RPMI7951 (cell line): ENCODE results near the gene TPK1. TPM values are rescaled to one million over a fixed set of nuclear protein-coding genes. Genes with fewer than 3 reads are reported as not detected.

Experiments
- DNase-seq: peaks from one replicate; pipeline ENCODE4 v3.0.0-alpha.2; 2012; ENCODE audit warnings: low read depth
- total RNA-seq: library from RNA; depleted of rRNA; stranded (reverse); fragments of >200 nt; shearing (Covaris generic); gene quantifications from 2 replicates; pipeline ENCODE4 v1.2.3, GENCODE V29; 2014

TPK1 gene
- total RNA-seq, 1 experiment from 2014 or later, result 2.5 TPM

DNA sequence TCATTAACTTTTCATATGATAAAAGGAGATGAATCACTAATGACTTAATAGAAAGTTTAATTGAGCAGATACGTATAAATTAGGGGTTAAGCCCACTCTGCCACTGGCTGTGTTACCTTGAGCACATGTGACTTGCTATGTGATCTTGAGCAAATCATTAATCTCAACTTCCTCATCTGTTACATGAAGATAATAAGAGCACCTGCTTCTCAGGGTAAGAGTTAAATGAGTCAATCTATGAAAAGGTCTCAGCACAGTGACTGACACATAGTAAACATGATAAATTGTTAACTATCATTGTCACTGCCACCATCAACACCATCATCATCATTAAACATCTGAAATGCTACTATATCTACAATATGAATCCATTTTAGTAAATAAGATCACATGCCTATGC is 110.8 kb downstream of the TPK1 start:
- DNase-seq, result no peak

DNA sequence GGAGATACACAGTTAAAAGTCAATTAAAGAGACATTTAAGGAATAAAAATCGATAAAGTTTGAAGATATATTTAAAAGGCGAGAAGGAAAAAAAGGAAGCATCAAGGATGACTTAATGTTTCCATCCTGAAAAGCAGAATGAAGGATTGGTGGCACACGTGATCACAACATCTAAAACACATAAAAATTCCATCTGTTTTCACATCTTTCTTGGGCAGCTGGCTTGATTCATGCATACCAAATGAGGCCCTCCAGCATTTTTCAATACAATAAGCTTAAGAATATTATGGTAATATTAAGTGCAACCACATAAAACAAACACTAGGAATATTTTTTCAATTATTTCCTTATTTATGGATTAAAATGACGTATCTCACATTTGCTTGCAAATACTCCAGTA is 112.6 kb downstream of the TPK1 start:
- no peak for DNase-seq

DNA sequence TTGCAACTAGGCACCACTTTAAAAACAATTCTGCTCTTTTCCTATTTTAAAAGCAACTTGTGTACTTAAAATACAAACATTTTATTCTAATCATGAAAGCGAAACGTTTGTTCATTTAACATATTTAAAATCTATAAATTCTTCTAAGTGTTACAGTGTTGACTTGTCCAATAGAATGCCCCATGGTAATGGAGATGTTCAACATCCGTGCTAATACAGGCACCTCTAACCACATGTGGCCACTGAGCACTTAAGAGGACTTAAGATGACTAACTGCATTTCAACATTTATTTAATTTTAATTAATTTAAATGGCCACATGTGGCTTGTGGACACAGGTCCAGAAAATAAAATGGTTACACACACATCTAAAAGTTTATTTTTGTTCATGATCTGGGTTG is 115.1 kb downstream of the TPK1 start:
- no peak for DNase-seq

DNA sequence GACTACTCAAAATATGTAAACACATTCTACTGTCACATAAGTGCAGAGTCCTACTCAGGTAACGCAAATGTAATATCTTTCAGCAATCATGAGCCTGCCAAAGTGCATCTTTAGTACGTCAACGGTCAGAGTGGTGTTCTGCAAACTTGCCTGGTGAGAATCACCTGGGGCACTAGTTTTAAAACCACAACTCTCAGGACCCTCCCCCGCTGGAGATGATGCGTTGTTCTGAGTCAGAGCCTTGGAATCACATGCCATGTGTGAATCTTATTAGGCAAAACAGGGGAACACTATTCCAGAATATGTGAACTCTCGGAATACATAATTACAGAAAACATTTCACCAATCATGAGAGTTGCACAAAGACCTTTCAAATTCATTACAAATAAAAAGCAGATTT is 115.7 kb downstream of the TPK1 start:
- peak; percentile 7 for DNase-seq

DNA sequence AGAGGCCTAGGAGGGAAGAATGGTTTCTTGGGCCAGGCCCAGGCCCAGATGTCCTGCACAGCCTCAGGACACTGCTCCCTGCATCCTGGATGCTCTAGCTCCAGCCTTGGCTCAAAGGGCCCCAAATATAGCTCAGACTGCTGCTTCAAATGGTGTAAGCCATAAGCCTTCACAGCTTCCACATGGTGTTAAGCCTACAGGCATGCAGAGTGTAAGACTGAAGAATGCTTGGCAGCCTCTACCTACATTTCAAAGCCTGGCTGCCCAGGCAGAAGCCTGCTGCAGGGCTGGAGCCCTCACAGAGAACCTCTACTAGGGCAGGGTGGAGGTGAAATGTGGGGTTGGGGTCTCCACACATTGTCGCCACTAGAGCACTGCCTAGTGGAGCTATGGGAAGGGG is 118.1 kb downstream of the TPK1 start:
- DNase-seq, result no peak

DNA sequence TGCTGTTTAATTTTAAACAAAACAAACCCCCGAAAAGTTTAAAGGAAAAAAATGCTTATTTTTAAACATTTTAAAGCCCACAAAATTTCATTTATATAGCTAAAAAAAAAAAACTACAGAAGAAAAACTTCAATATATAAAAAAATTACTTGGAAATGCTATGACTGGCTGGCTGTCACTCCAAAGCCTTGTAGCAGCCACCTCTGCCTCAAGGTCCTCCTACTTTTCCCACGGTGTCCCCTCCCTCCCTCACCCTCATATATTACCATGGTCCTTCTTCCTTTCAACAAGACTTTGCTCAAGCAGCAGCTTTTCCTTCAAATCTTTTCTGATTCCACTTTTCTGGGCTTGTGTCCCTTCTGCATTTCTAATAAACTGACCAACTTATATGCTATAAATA is 122.0 kb downstream of the TPK1 start:
- DNase-seq, result no peak

DNA sequence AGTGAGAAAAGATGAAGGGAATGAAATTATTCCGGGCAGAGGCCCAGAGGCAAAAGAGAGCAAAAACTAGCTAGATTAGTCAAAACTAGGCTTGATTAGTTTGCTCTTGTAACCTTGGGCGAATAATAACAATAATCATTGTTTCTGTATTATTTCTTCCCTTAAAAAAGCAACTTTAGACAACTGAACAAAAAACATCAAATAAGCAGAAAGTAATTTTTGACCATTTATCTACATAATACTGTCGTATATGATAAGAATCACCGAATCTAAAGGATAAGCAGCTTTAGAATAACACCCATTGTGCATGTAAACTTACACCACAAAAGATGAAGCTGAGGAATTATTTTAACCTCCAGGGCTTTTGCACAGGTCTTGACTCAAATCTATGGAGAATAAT is 125.1 kb downstream of the TPK1 start:
- DNase-seq, result no peak

DNA sequence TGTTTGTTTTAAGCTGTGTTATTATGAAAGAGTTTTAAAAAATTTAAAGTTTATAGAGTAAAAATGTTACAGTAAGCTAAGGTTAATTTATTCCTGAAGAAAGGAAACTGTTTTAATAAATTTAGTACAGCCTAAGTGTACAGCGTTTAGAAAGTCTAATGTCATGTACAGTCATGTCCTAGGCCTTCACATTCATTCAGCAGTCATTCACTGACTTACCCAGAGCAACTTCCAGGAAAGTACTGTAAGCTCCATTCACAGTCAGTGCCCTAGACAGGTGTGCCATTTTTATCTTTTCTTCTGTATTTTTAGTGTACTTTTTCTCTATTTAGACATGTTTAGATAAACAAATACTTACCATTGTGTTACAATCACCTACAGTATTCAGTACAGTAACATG is 126.8 kb downstream of the TPK1 start:
- DNase-seq, result no peak

DNA sequence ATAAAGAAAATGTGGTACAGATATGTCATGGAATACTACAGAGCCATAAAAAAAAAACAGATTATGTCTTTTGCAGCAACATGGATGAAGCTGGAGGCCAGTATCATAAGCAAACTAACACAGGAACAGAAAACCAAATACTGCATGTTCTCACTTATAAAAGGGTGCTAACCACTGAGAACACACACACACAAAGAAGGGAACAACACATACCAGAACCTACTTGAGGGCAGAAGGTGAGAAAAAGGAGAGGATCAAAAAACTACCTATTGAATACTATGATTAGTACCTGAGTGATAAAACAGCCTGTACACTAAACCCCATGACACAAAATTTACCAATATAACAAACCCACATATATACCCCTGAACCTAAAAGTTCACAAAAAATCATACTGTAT is 144.6 kb downstream of the TPK1 start:
- no peak for DNase-seq

DNA sequence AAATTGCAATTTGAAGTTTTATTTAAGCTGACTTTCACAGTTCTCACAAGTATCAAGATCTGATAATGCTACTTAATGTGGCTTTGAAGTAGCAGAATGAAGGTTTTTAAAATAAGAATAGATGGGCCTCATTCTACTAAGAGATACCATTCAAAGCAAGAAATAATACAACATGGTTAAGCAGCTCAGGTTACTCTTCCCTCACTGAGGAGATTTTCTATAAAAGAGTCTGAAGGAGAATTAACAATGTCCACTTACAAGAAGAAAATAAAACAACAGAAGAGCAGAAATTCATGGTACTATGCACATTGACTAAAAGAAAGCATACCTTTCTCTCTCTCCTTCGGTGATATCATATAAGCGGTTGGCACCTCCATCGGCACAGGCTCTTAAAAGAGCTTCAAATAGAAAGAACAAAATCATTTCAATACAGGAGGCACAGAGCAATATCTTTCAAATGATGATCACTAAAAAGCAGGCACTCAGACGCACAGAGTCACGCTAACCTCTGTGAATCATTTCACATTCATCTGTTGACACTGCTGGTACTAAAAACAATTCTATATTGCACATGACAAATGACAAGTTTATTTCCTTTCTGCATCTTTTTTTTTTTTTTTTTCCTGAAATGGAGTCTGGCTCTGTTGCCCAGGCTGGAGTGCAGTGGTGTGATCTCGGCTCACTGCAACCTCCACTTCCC is 153.1 kb downstream of the TPK1 start:
- DNase-seq, result no peak

DNA sequence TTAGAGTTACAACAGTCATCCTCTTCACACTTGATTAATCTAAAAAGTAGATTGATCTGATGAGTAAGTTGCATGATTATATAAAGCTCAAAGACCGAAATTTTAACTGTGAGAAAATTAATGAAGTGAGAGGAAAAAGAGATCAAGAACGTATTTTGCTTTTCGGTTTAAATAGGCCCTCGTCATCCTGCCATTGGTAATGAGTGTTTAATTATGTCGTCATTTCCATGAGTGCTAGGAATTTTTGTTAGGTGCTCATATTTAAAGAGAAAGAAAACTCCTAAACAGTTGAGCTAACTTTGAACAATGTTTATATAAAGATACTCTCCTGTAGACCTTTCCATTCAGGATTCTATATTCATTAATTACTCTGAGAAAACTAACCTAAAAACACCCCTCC is 159.4 kb downstream of the TPK1 start:
- no peak for DNase-seq

DNA sequence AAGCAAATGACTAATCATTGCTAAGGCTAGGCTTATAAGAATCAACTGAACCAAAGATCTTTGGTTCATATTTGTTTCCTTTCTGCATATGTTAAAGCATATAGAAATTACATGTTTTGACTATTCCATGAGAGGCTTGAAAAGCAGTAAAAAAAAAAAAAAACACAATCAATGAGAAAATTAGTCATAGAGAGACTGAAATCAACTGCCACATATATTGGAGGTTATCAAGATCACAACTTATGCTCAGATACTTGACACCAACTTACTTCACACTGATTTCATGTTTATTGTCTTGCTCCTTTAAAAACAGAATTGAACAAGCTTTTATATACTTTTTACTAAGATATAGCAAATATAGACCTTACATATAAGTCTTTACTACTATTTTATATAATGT is 161.3 kb downstream of the TPK1 start:
- DNase-seq, result no peak

DNA sequence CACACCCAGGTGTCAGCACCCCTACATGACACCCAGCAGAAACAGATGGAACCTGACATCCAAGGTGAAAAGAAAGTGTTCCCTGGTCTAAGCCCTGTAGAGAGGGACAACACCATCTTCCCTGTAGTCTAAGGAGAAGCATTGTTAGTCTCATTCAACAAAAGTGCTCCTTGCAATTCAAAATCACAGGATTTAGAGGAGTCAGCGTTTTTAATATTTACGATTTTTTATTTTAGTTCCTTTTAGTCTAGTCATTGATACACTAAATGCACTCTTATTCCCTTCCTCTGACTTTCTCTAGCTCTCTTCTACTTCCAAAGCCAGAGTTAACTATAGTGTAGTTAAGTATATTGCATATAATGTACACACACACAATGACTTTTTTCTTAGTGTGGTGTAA is 163.0 kb downstream of the TPK1 start:
- DNase-seq, result no peak

DNA sequence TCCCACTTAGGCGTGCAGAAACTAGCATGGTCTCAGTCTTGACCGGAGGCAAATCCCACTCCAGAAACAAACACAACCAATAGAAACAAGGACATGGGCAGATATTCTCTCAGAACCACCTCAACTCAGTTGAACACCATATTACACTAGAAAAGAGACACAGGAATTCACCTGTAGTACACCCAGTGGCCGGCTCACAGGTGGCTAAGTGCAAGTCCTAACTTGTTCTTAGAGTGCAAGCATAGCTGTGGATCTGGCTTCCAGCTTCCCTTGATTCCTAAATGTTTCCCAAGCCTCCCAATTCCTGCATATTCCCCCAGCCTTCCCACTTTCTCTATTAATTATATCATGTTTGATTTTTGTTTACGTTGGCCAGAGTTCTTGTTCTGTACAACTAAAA is 164.4 kb downstream of the TPK1 start:
- no peak for DNase-seq

DNA sequence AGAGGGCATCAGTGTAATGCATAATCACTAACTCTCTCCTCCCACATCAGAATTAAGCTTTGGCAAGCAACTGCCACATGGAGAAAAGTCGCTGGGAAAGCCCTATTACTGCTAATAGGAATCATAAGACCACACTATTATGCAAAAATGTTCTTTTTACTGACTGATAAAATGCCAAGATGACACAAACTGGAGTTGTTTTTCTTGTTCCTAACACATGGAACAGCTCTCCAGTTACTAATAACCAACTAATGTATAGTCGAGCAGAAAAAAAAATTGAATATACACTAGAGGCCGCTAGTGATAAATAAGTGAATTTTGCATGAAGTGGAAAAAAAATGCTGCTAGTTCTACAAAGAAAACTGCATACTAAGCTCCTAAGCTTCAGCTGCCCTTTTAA is 165.6 kb downstream of the TPK1 start:
- no peak for DNase-seq

DNA sequence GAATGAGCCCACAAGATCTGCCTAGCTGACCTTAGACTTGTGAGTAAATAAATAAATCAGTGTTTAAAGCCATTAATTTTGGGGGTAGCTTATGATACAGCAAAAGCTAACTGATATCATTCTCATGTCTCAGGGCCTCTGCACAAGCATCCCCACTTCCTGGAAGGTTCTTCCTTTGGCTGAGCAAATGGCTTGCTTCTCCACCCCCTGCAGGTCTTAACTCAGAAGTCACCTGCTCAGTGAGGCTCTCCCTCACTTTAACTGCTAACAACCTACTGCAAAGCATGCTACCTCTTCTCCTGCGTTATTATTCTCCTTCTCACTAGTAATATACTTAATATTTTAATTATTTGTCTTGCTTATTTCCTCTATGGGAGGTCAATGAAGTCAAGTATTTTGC is 167.3 kb downstream of the TPK1 start:
- no peak for DNase-seq

DNA sequence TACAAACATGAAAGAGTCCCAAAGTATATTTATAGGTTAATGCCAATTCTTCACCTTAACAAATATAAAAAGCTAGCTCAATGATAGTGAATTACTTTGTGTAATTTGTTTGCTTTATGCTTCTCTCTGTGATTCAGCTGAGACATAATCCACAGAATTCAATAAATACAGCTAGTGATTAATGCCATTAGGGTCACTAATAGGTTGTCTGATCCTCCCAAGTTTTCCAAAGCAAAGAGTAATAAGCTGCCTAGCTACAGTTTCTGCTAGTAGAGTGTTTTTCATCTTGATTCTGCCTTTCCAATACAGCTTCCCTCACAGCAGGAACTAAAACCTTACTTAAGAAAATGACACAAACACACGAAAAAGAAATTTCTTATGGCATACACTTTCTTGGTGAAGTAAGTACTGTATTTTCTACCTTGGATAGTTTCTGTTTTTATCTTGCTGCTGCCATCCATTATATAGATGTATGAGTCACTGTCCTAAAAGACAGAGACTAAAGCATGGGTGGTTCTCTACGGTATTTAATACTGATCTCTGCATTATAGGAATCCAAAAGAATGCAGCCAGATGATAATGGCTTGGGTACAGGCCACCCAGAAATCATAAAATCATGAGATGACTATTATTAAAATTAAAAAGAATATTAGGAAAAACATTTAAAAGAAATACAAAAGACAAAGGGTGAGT is 170.0 kb downstream of the TPK1 start:
- DNase-seq, result no peak

DNA sequence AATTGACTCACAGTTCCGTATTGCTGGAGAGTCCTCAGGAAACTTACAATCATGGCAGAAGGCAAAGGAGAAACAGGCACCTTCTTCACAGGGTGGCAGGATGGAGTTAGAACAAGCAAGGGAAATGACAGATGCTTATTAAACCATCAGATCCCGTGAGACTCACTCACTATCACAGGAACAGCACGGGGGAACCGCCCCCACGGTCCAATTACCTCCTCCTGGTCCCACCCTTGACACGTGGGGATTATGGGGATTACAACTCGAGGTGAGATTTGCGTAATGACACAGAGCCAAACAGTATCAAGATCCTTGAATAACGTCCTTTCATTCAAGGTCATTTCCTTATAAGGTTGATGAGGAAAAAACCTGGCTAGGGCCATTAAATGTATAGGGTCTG is 176.6 kb downstream of the TPK1 start:
- no peak for DNase-seq

DNA sequence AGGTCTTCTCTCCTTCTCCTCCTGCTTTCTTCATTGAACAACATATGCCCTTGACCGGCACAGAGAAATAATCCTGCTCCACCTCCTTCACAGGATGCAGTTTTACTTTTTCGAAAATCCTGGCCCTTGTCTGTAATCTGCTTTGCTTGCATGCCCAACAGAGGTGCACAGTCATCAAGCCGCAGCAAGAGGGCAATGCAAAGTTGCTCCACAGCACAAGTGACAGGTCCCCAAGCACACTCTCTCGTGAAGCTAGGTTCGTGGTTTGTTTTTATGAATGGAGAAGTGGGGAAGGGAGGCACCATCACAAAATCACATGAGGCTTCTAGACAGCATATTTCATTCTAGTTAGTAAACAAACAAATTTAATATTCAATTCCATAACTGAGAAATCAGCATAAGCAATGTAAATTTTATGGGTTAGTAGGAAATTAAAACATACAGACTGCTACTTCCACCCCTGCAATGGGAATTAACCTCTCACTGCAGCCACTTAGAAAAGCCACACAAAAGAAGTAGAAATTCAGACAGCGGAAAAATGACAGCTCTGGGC is 178.8 kb downstream of the TPK1 start:
- no peak for DNase-seq

DNA sequence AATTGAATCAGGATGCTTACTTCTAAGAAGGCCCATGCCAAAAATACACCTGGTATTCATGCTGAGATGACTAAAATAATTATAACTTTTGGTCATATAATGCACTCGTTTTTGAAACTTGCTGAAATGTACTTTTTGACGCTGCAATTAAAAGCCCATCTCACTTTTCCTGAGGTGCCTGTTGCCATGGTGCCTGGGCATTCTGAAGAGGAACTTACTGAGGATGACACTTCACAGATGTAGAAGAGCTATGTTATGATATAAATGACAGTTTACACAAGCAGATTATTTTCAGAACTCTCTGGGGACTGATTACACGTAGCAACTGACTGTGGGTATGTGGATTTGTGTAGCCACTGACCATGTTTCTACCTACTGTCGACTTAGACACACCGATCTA is 182.4 kb downstream of the TPK1 start:
- no peak for DNase-seq

DNA sequence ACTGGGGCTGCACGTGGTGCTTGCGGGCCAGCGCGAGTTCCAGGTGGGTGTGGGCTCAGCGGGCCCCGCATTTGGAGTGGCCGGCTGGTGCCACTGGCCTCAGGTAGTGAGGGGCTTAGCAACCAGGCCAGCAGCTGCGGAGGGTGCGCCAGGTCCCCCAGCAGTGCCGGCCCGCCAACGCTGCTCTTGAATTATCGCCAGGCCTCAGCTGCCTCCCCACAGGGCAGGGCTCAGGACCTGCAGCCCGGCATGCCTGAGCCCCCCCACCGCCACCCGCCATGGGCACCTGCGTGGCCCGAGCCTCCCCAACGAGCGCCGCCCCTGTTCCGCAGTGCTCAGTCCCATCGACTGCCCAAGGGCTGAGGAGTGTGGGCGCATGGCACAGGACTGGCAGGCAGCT is 185.4 kb downstream of the TPK1 start:
- no peak for DNase-seq

DNA sequence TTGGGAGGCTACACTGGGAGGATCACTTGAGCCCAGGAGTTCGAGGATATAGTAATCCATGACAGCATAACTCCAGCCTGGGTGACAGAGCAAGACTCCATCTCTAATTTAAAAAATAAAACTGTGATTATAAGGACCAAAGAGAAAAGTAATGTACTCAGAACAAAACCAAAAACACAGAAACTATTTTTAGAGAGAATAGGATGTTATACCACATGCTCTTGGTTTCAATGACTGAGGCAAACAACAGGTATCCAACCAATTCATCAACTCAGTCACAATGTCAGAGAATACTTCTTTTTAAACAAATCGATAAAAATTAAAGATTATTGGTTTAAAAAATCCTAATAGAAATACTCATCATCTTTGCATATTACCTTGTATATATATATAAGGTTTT is 186.7 kb downstream of the TPK1 start:
- no peak for DNase-seq

DNA sequence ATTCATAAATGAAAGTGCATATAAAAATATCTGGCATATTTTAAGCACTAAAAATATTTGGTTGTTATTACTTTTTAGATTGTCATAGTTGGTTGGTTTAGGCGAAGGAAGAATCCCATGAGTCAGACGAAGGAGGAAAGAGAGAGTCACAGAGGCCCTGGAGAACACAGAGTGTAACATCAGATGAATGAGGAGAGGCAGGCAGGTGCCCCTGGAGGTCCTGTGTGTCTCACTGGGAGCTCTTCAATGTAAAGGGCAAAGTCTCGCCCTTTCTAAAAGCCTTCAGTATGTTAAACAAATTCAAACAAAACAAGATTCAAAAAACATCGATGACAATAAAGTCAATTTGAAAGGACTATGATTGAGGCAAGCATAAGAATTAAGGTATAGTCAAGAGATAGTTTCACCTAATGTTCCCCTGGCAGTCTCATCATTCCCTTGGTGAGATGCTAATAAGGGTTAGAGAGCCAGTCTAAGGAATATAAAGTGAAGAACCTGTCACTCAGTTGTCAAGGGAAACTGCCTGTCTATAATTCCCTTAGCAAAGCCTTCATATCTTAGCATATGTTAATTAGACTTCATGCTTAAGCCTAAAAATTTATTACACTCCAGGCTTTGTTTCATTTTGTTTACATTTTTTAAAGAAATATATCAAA is 194.3 kb downstream of the TPK1 start:
- DNase-seq, result no peak
